Sciatic nerve (tissue), 2 donors: ENCODE results near the gene LNX1. TPM values are rescaled to one million over a fixed set of nuclear protein-coding genes. Genes with fewer than 3 reads are reported as not detected.

Experiments
- ATAC-seq: fragments of 200-7000 bp; cut with Tn5 transposase; one replicate; pipeline ENCODE4 v1.9.1; 2020; ENCODE audit warnings: mild to moderate bottlenecking, moderate library complexity
- DNase-seq: peaks from one replicate; pipeline ENCODE4 v3.0.0-alpha.2; 2020; ENCODE audit warnings: low spot score
- intact Hi-C: fragments of 100-400 bp; cut with DNase I; formaldehyde crosslinking; loops from one replicate; pipeline ENCODE4 v1.14.2; 2022
- total RNA-seq: library from RNA; stranded (reverse); fragmentation: NEBNext Ultra II Directional; extraction: Animal tissue kit (Norgen Biotek cat#: 25700); gene quantifications from one replicate; pipeline ENCODE4 v1.2.1, GENCODE V29; 2021
- donor health status: DM: no; HTN: no; CAD: no.
- donor health status: DM: no; HTN: no; CAD: no.

Gene LNX1
- total RNA-seq, 1 donor from 2014 or later, result 7.9 TPM

DNA sequence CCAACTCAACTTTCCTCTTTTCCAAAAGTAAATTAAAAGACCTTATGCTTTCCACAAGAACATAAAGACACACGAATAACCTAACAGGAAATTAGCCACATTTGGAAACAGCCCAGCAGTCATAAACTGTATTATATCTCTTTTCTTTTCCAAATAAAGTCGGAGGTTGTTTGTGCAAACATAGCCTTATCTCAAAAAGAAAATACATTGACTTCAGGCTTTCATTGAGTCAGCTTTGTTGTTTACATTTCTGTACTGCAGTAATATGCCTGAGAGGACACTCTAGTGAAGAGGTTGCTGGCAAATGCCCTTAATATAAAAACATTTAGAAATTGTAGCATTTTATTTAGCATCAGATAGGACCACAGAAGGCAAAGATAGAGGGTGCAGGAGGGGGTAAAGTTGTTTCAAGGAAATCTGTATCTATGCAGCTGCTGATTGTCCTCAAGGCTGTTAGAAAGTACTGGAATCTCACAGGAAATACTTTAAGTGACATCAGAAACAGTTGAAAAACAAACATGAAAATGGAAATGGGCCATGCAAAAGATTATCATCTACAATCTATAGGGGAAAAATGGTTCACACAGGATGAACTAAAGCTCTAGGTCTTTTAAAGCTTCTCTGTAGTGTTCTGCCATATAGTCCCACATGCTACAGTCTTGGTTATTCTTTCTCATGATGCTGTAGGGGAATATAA, 14.5 kb downstream of the LNX1 start:
- ATAC-seq (no peak), DNase-seq (no peak)
- intact Hi-C loops, result no loop called here

DNA sequence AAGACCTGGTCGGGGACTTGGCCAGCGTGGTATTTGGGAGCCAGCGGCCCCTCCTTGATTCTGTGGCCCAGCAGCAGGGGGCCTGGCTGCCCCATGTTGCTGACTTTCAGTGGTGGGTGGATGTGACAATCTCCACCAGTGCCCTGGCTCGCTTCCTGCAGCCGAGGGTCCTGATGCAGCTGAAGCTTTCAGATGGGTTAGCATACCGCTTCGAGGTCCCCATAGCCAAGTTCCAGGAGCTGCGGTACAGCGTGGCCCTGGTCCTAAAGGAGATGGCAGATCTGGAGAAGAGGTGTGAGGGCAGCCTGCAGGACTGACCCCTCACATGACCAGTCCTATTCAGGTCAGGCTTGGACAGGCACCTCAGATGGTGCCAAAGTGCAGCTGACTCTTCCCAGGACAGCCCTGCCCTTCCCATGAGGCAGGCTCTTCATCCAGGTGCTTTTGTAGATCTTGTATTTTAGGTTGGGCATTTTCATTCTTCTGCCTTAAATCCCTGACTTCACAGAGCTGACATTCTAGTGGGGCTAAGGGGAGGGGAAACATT, 15.1 kb downstream of the LNX1 start:
- intact Hi-C loops, result no loop called here
- no peak for ATAC-seq
- no peak for DNase-seq

DNA sequence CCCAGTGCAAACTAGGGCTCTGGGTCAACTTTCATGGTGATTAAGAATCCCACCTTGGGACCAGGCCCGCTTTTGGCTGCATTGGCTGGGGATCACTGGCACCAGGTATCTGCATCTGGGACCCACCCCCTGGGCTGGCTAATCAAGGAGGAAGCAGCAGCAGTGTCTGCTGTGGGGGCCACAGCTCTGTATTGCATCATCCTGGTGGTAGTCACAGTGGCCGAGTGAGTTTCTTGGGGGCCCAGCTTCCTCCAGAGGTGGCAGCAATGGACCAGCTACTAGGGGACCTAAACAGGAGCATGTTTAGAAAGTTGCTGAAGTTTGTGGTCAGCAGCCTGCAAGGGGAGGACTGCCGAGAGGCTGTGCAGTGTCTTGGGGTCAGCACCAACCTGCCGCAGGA, 15.7 kb downstream of the LNX1 start:
- intact Hi-C loops, result no loop called here
- ATAC-seq (no peak), DNase-seq (no peak)

DNA sequence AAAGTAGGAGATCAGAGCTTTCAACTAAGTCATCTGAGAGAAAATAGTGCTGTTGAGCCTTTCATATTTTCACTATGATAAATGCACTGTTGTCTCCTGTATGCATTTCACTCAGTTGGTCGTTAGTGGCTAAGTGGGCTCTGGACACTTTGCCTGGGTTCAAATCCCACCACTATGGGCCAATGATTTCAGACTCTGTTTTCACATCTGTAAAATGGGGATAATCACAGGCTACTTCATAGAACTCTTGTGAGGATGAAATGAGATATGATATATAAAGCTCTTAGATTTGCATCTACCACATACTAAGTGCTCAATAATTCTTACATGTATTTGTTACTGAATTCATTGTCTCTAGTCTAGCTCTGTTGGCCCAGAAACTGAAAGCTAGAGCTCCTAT, 16.8 kb downstream of the LNX1 start:
- intact Hi-C loops, result no loop called here
- ATAC-seq, result no peak
- DNase-seq, result no peak

DNA sequence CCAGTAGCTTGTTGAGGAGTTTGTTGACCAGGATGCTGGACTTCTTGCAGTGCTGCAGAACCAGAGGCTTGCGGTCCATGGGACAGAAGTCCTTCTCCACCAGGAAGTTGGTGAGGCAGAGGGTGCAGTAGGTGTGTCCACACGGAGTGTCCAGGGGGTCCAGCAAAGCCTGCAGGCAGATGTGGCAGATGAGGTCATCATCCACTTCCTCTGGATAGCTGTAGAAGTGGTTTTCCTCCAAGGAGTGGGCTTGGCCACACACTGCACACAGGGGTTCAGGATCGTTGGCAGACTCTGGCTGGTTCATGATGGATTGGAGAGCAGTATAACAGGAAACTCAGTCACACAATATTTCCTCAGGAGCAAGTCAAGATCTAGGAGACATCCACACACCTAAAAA, 17.6 kb downstream of the LNX1 start:
- intact Hi-C loops, result no loop called here
- no peak for ATAC-seq

DNA sequence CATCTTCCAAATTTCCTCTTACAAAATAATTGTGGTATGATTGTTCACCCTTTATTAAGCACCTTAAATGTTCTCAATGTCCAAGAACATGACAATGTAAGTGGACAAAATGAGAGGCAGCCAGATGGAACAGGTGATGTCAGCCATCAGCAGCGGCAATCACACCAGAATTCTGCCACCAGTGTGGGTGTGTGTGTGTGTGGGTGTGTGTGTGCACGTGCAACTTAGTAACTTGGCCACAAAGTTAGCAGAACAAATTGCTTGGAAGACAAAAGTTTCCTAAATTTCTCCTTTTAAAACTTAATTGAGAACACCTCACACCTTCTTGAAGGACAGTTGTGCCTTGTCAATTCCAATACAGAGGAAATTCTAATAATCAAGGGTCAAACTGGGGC, 18.7 kb downstream of the LNX1 start:
- ATAC-seq, result no peak
- intact Hi-C loops, result no loop called here
- no peak for DNase-seq

More for the DNA sequence above, 17.6 kb downstream of the LNX1 start:
- DNase-seq, result no peak

DNA sequence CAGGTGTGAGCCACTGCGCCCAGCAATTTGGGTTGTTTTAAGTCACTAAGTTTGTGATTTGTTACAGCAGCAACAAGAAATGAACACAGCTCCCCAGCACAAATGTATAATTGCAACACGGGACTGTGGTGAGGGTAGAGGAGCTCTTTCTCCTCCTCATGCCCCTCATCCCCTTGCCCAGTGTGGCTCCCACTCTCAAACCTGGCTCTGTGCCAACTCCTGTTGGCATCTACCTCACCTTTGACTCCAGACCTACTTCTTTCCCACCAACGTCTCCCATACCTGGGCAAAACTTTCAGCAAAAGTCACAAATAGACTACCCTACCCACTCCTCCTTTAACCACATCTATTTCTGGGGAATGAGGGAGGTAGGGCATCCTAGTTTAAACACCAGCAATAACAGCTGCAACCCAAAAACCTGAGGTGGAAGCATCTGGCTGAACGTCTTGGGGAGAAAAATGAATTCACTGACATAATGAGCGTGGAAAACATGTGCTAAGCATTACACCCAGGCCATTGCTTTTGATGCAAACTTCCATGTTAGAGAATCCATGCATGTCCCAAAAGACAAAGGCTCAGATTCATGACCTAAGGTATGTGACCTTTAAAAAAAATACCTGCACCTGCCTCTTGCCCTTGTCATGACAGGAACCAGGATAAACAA, 19.2 kb downstream of the LNX1 start:
- intact Hi-C loops, result no loop called here
- no peak for ATAC-seq
- no peak for DNase-seq

DNA sequence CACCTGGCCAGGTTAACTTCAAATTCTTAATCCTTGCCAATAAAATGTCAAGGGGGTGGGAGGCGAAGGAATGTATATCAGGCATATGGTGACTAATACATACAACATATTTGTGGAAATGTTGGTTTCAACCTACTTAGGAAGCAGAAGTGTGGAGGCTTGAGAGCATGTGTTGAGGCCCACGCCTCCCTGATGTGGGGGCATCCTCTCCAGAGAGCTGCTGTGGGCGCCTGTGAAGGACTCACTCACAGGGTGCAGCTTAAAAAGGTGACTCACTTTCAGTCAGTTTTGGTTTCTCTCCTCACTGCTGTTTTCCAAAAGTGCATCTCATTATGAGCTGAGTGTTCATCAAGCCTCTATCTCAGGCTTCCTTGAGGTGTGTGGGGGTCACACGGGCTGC, 27.5 kb downstream of the LNX1 start:
- ATAC-seq (no peak), DNase-seq (no peak)
- intact Hi-C loops, result no loop called here

DNA sequence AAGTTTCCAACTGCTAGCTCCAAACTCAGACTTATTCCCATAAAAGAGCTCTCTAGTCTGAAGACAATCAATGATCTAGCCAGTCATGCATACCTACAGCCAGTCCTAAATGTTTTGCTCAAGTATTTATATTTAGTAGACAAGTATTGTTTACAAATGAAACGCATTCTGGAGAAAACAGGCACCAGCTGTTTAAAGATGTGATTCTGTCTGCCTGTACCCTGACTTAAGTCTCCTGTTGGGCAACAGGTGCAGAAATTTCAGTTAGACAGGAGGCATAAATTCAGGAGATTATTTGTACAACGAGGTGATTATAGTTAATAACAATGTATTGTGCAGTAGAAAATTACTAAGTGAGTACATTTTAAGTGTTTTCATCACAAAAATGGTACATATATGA, 28.9 kb downstream of the LNX1 start:
- ATAC-seq, result no peak
- no peak for DNase-seq
- intact Hi-C loops, result no loop called here

DNA sequence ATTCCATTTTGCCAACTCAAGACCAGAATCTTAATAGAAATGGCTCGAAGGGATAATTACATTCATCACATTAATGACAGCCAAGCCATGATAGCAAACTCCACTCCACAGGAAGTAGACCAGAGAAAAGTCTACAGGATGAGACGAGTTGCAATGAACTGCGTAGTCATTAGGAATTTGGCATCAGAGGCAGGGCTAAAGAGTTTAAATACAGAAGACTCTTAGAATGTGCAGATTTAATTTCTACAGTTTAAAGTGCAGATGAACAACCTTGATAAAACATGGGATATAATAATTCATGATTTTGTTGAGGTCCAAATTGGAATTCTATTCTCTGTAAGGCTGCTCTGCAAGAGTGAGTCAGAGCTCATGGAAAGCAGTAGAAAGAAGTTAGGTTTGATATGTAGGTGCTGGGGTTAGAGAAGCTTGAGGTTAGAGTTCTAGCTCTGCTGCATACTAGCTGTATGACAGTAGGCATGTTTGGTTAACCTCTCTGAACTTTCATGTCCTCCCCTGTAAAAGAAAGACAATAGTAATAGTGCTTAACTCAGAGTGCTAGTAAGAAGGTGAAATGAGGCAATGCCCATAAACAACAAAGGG, 32.2 kb downstream of the LNX1 start:
- ATAC-seq, result no peak
- DNase-seq, result no peak
- intact Hi-C loops, result no loop called here

DNA sequence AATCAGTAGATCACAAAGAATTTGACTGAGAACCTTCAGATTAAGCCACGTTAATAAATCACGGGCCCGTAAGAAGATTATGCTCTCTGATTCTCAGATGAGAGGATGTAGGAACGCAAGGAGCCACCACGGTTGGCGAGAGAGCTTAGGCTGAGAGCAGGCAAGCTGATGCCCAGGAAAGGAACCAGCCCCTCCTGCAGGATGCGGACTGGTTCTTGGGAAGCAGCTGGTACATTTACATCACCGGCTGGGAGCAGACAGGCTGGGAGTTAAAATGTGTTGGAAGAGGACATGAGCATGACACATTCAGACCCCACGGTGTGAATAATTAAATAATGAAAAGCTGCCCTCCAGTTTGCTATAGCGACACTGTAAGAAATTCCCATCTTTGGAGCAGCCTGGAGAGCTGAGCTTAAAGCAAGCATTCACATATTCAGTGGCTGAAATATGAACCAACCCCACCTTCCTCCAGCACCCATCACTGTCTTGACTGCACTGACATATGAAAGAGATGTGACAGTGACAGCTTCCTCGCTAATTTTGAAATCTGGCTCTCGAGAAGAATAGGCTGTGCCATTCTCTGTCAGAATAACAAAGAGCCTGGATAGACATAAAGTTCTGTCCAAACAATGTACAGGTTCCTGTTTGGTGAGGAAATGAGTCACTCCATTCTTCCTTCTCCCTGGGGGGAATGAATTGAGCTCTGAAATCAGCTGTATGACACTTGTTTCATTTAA, 33.1 kb downstream of the LNX1 start:
- DNase-seq (no peak), ATAC-seq (no peak)
- intact Hi-C loops, result no loop called here

DNA sequence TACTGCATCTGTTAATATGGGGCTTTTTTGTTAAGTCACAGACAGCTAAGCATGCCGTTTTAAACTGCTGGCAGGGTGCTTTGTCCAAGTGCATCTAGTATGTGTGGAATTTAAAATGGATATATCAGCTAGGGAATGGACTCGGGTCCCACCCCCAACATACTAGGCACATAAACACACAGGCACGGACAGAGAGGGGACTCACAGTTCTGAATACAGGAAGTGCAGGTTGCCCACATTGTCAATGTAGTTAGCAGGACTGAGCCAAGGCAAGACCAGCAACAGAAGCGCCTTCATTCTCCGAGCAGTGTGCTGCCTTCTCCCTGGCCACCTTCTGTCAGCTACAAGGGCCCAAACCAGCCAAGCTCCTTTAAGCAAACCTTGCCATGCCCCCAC, 33.6 kb downstream of the LNX1 start:
- no peak for DNase-seq
- intact Hi-C loops, result no loop called here
- ATAC-seq, result no peak

DNA sequence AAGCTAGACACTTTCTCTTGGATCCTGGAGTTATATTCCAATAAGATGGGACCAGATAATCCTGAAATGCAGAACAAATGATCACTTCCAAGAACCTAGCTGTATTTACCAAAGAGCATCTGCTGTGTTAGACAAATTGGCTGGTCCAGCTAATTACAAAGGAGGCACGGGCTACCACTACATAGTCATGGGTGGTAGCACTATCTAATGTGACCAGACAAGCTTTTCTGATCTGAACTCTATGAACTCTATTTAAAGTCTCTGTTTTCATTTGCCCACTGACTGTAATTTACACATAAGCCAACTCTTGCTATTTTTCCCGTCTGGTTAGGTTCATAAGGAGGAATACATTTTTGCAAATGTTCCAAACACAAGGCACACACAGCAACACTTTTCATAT, 34.6 kb downstream of the LNX1 start:
- DNase-seq, result no peak
- intact Hi-C loops, result no loop called here
- ATAC-seq, result no peak

DNA sequence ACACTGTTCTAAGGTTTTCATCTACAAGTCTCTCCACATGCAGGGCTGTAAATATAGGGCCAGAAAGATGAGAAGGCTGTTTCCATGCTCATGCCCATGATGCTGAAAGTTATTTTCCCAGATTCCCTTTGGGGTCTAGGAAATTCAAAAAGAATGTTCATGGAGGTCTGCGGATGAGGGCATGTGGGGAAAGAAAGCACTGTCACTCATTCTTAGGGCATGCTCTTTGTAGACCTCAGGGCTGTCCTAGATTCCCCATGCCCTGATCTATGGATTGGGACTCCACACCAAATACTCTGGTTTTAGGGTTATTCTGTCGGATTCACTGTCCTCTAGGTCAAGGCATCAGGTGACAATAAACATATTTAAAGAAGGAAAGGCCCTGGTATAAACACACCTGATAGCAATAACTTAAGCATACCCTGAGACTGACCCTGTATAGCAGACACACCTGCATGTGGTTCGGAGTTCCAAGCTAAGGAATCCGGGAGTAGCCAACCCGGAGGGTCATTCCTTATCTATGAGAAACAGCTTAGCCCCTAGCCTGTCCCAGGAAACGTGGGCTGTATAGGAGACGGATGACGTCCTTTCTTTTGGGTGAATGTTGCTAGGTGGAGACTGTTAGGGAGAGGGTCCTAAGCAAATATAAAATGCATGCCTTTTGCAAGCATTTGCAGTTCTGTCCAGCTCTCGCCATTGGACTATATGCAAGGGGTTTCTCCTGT, 37.6 kb downstream of the LNX1 start:
- intact Hi-C loops, result no loop called here
- DNase-seq, result no peak
- no peak for ATAC-seq

DNA sequence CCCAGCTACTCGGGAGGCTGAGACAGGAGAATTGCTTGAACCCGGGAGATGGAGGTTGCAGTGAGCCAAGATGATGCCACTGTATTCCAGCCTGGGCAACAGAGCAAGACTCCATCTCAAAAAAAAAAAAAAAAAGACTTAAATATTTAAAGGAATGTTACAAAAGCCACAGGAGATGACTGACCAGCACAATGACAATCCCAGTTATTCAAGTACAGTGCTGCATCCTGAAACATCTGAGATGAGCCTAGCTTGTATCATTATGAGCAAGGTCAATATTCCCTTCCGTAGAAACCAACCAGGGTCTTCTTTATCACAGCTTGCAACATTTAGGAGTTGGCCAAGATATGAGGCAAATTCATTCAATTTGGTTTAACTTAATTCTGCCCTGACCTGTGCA, 38.6 kb downstream of the LNX1 start:
- ATAC-seq, result no peak
- no peak for DNase-seq
- intact Hi-C loops, result no loop called here

DNA sequence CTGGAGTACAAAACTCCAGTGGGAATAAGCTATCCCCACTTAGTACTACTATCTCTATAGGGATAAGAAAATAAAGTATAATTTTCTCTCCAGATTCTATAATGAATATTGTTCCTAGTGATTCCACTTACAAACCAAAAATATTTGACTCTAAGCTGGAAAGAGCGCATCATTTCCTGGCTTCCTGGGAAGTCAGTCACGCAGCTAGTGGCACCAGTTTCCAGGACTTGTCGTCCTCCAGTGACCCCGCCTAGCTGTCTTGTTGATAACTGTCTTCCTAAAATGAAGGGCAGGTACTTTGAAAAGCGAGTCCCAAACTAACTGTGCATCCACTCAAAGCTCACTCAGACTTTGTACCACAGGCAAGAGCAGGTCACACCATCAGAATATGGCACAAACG, 39.3 kb downstream of the LNX1 start:
- intact Hi-C loops, result no loop called here
- DNase-seq (no peak), ATAC-seq (no peak)

DNA sequence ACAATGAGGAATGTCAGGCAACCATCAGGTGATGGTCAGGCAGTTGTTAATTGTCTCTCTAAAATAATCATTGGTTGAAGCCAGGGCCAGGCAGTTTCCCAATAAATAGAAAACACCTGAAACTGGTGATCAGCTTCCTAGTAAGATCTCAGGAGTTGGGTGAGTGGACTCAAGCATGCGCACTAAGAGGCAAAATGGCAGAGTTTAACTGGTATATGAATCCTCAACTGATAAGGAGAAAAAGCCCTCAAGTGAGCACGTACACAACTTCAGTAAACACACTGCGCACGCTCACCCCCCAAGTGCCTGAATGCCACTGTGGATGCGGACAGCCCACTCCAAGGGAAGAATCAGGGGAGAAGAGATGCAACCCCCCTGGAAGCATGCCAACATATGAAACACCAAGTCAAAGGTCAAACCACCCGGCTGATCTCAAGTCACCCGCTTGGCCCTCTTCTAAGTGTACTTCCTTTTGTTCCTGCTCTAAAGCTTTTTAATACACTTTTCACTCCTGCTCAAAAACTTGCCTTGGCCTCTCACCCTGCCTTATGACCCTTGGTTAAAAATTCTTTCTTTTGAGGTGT, 39.9 kb downstream of the LNX1 start:
- ATAC-seq (no peak), DNase-seq (no peak)
- intact Hi-C loops, result no loop called here

DNA sequence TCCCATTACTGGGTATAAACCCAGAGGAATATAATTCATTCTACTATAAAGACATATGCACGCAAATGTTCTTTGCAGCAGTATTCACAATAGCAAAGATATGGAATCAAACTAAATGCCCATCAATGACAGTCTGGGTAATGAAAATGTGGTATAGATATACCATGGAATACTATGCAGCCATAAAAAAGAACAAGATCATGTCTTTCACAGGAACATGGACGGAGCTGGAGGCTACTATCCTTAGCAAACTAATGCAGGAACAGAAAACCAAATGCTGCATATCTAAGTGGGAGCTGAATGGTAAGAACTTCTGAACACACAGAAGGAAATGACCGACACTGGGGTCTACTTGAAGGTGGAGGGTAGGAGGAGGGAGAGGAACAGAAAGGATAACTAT, 42.6 kb downstream of the LNX1 start:
- intact Hi-C loops, result no loop called here
- DNase-seq (no peak), ATAC-seq (no peak)

DNA sequence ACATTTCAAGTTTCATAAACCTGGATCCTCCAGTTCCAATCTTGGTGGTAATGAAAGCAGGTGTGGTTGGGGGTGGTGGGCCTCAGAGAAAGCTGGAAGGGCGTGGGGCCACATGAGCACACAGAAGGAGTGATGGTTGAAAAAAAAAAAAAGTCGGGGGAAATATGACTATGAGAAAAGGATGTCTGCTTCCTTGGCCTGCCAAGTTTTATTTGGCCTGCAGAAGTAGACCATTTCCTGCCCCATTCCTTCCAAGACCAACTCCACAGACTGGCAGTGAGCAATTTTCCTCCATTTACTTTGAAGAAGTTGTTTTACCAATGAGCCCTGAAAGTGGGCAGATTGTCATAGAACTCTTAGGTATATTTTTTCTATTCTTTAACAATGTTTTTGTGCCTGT, 43.3 kb downstream of the LNX1 start:
- ATAC-seq, result no peak
- intact Hi-C loops, result no loop called here

More for the DNA sequence above, 43.3 kb downstream of the LNX1 start:
- DNase-seq, result no peak
